GM23338 (cell line): ENCODE measurements around the gene DMRT2. TPM values are rescaled to one million over a fixed set of nuclear protein-coding genes. Genes with fewer than 3 reads are reported as not detected.

ENCODE experiments used
- CREB1 ChIP-seq: fragments of 250-450 bp; sonication (Bioruptor Pico); IDR thresholded peaks from 2 replicates; pipeline ENCODE4 v1.5.0; 2020; ENCODE audit warnings: low read depth, mild to moderate bottlenecking, moderate library complexity
- EZH2 ChIP-seq: fragments of 200-600 bp; sonication (generic); IDR thresholded peaks from one replicate; pipeline ENCODE4 v1.8.0; 2017; ENCODE audit warnings: antibody characterized with exemption, mild to moderate bottlenecking, low read depth; ENCODE audit not compliant: unreplicated experiment
- EZH2phosphoT487 ChIP-seq: fragments of 200-600 bp; sonication (generic); IDR thresholded peaks from one replicate; pipeline ENCODE4 v1.8.1; 2018; ENCODE audit warnings: antibody characterized with exemption; ENCODE audit not compliant: unreplicated experiment
- NANOG ChIP-seq: IDR thresholded peaks from 2 replicates; pipeline ENCODE4 v1.6.1; 2016; ENCODE audit warnings: antibody characterized with exemption, borderline replicate concordance
- POLR2AphosphoS5 ChIP-seq: IDR thresholded peaks from 2 replicates; pipeline ENCODE4 v1.6.1; 2016; ENCODE audit warnings: antibody characterized with exemption, low read depth
- STAT1 ChIP-seq: IDR thresholded peaks from one replicate; pipeline ENCODE4 v1.6.1; 2016; ENCODE audit warnings: antibody characterized with exemption; ENCODE audit not compliant: unreplicated experiment
- ZNF114 ChIP-seq: fragments of 250-450 bp; sonication (Bioruptor Pico); IDR thresholded peaks from 2 replicates; pipeline ENCODE4 v1.5.0; 2020; ENCODE audit warnings: mild to moderate bottlenecking, moderate library complexity
- ZNF331 ChIP-seq: fragments of 250-450 bp; sonication (Bioruptor Pico); IDR thresholded peaks from 2 replicates; pipeline ENCODE4 v1.5.0; 2020; ENCODE audit warnings: low read depth, mild to moderate bottlenecking, moderate library complexity
- polyA plus RNA-seq: library from polyadenylated mRNA; unstranded; fragments of >200 nt; fragmentation: Nextera tagmentation; extraction: Ambion mirVana; gene quantifications from 2 replicates; pipeline ENCODE4 v1.2.1, GENCODE V29; 2016
- total RNA-seq: library from RNA; depleted of rRNA; stranded (reverse); fragments of >200 nt; shearing (Covaris generic); gene quantifications from 2 replicates; pipeline ENCODE4 v1.2.3, GENCODE V29; 2014
- TF ChIP-seq, protein P1 (sequence below): fragments of 250-450 bp; sonication (Bioruptor Pico); IDR thresholded peaks from 2 replicates; pipeline ENCODE4 v1.5.0; 2020; ENCODE audit warnings: mild to moderate bottlenecking, moderate library complexity
- TF ChIP-seq, protein P2 (sequence below): IDR thresholded peaks from 2 replicates; pipeline ENCODE4 v1.6.1; 2016; ENCODE audit warnings: antibody characterized with exemption
- TF ChIP-seq, protein P3 (sequence below), 2 experiments: fragments of 200-600 bp in 1 of 2; sonication (generic) in 1 of 2; conservative IDR thresholded peaks; 2 replicates each; pipeline versions ENCODE4 v1.5.1 to v1.6.1; 2016 to 2017; ENCODE audit warnings: antibody characterized with exemption in 2 of 2, low read depth in 2 of 2, mild to moderate bottlenecking in 2 of 2, moderate library complexity in 1 of 2

Gene DMRT2
- total and polyA plus RNA-seq, 2 experiments from 2014 or later: not detected

DNA sequence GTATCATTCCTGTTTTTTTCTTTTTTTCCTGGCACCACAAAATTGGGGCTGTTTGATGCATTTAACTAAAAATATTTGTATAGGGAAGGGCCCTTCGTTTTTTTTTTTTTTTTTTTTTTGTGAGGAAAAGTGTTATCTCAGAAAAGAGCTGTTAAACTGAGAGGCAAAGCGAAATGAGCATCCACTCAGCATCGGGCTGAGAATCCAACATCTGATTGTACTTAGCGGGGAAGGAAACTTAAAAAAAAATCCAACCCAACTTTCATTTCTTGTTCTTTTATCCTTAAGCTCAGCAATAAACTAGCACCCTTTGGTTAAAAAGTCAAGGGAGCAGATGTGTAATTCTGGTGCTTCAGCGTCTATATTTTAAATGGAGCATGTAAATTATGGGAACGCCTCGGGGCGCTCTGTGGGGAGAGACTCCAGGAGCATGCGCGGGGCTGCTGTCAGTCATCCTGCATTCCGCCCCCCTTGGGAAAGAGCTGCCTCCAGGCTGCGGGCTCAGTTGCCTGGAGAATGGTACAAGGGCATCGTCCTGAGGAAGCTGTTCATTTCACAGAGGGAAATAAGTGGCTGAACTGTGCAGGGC lies 33.3 kb downstream of the DMRT2 start (continued):
- TF ChIP-seq, protein P1, sequence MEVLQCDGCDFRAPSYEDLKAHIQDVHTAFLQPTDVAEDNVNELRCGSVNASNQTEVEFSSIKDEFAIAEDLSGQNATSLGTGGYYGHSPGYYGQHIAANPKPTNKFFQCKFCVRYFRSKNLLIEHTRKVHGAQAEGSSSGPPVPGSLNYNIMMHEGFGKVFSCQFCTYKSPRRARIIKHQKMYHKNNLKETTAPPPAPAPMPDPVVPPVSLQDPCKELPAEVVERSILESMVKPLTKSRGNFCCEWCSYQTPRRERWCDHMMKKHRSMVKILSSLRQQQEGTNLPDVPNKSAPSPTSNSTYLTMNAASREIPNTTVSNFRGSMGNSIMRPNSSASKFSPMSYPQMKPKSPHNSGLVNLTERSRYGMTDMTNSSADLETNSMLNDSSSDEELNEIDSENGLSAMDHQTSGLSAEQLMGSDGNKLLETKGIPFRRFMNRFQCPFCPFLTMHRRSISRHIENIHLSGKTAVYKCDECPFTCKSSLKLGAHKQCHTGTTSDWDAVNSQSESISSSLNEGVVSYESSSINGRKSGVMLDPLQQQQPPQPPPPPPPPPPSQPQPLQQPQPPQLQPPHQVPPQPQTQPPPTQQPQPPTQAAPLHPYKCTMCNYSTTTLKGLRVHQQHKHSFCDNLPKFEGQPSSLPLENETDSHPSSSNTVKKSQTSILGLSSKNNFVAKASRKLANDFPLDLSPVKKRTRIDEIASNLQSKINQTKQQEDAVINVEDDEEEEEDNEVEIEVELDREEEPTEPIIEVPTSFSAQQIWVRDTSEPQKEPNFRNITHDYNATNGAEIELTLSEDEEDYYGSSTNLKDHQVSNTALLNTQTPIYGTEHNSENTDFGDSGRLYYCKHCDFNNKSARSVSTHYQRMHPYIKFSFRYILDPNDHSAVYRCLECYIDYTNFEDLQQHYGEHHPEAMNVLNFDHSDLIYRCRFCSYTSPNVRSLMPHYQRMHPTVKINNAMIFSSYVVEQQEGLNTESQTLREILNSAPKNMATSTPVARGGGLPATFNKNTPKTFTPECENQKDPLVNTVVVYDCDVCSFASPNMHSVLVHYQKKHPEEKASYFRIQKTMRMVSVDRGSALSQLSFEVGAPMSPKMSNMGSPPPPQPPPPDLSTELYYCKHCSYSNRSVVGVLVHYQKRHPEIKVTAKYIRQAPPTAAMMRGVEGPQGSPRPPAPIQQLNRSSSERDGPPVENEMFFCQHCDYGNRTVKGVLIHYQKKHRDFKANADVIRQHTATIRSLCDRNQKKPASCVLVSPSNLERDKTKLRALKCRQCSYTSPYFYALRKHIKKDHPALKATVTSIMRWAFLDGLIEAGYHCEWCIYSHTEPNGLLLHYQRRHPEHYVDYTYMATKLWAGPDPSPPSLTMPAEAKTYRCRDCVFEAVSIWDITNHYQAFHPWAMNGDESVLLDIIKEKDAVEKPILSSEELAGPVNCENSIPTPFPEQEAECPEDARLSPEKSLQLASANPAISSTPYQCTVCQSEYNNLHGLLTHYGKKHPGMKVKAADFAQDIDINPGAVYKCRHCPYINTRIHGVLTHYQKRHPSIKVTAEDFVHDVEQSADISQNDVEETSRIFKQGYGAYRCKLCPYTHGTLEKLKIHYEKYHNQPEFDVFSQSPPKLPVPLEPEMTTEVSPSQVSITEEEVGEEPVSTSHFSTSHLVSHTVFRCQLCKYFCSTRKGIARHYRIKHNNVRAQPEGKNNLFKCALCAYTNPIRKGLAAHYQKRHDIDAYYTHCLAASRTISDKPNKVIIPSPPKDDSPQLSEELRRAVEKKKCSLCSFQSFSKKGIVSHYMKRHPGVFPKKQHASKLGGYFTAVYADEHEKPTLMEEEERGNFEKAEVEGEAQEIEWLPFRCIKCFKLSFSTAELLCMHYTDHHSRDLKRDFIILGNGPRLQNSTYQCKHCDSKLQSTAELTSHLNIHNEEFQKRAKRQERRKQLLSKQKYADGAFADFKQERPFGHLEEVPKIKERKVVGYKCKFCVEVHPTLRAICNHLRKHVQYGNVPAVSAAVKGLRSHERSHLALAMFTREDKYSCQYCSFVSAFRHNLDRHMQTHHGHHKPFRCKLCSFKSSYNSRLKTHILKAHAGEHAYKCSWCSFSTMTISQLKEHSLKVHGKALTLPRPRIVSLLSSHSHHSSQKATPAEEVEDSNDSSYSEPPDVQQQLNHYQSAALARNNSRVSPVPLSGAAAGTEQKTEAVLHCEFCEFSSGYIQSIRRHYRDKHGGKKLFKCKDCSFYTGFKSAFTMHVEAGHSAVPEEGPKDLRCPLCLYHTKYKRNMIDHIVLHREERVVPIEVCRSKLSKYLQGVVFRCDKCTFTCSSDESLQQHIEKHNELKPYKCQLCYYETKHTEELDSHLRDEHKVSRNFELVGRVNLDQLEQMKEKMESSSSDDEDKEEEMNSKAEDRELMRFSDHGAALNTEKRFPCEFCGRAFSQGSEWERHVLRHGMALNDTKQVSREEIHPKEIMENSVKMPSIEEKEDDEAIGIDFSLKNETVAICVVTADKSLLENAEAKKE (CRISPR knock-in tag): no peak
- no peak for TF ChIP-seq NANOG
- TF ChIP-seq, protein P2, sequence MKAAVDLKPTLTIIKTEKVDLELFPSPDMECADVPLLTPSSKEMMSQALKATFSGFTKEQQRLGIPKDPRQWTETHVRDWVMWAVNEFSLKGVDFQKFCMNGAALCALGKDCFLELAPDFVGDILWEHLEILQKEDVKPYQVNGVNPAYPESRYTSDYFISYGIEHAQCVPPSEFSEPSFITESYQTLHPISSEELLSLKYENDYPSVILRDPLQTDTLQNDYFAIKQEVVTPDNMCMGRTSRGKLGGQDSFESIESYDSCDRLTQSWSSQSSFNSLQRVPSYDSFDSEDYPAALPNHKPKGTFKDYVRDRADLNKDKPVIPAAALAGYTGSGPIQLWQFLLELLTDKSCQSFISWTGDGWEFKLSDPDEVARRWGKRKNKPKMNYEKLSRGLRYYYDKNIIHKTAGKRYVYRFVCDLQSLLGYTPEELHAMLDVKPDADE: no peak
- TF ChIP-seq, protein P3, sequence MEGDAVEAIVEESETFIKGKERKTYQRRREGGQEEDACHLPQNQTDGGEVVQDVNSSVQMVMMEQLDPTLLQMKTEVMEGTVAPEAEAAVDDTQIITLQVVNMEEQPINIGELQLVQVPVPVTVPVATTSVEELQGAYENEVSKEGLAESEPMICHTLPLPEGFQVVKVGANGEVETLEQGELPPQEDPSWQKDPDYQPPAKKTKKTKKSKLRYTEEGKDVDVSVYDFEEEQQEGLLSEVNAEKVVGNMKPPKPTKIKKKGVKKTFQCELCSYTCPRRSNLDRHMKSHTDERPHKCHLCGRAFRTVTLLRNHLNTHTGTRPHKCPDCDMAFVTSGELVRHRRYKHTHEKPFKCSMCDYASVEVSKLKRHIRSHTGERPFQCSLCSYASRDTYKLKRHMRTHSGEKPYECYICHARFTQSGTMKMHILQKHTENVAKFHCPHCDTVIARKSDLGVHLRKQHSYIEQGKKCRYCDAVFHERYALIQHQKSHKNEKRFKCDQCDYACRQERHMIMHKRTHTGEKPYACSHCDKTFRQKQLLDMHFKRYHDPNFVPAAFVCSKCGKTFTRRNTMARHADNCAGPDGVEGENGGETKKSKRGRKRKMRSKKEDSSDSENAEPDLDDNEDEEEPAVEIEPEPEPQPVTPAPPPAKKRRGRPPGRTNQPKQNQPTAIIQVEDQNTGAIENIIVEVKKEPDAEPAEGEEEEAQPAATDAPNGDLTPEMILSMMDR (conservative IDR thresholded peaks at IDR 0.05; ENCODE audit: low read depth in 2 of 2): no peak
- no peak for TF ChIP-seq ZNF114 (CRISPR knock-in tag)
- TF ChIP-seq ZNF331 (CRISPR knock-in tag): no peak
- TF ChIP-seq POLR2AphosphoS5: no peak
- no peak for TF ChIP-seq STAT1
- TF ChIP-seq EZH2phosphoT487: no peak
- no peak for TF ChIP-seq EZH2
- no peak for TF ChIP-seq CREB1 (CRISPR knock-in tag)
